ENCODE results near the gene UBR1. TPM values are rescaled to one million over a fixed set of nuclear protein-coding genes. Genes with fewer than 3 reads are reported as not detected.
A peak's percentile ranks its signal among the peaks of the same experiment; 100 is the strongest.
"Not testable (repeated sequence)": the region's sequence is repeated elsewhere in the genome, so short reads cannot be mapped to it uniquely, and the experiment has no call there.

UBR1 gene
- total RNA-seq, 1 experiment from 2014 or later: 14.2 TPM

DNA sequence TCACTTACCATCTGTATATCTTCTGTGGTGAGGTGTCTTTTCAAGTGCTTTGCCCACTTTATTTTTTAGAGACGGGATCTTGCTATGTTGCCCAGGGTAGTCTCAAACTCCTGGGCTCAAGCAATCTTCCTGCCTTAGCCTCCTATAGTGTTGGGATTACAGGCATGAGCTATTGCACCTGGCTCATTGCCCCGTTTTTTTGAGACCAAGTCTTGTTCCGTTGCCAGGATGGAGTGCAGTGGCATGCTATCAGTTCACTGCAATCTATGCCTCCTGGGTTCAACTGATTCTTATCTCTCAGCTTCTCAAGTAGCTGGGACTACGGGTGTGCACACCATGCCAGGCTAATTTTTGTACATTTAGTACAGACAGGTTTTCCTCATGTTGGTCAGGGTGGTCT is 132.7 kb downstream of the UBR1 start:
- no peak for DNase-seq (ENCODE audit: low spot score)

DNA sequence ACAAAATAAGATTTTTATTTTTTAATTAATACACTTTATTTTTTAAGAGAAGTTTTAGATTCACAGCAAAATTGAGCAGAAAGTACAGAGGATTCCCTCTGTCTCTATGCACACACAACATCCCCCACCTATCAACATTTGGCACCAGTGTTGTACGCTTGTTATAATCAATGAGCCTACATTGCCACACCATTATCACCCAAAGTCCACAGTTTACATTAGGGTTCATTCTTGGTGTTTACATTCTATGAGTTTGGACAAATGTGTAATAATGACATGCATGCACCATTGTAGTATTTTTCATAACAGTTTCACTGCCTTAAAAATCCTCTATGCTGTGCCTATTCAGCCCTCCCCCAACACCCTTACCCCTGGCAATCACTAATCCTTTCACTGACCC is 134.0 kb downstream of the UBR1 start:
- no peak for DNase-seq (ENCODE audit: low spot score)

DNA sequence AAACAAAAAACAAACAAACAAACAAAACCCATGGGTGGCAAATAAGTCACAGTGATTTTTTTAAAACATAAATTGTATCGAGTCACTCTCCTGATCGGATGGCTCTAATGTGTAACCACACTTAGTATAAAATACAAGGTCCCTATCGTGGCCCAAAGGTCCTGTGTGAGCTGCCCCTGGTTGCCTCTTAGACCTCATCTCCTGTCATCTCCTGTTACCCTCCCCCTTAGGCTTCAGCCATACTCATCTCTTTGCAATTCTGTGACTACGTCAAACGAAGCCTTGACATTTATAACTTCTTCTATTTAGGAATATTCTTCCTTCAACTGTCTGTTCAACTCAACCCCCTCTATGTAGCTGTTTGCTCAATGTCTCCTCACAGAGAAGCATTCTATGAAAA is 141.4 kb downstream of the UBR1 start:
- no peak for DNase-seq (ENCODE audit: low spot score)

- DNase-seq (ENCODE audit: low spot score): no peak
Measured at GRCh38 chr15:42955518-42955917, 150.3 kb downstream of the UBR1 start.

DNA sequence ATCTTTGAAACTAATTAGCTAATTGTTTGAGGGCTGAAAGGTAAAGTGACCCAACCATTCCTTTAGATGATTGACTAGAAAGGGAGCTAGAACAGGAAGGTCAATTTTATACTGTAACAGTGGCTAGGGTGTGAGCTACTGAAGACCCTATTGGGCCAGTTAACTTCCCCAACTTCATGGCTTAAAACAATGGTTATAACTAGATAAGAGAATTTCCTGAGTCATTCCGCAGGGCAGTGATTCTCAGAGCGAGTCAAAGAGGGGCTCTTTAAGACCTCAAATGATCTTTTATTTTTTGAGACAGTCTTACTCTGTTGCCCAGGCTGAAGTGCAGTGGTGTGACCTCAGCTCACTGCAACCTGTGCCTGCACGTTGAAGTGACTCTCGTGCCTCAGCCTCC is 151.5 kb downstream of the UBR1 start:
- DNase-seq (ENCODE audit: low spot score): no peak

DNA sequence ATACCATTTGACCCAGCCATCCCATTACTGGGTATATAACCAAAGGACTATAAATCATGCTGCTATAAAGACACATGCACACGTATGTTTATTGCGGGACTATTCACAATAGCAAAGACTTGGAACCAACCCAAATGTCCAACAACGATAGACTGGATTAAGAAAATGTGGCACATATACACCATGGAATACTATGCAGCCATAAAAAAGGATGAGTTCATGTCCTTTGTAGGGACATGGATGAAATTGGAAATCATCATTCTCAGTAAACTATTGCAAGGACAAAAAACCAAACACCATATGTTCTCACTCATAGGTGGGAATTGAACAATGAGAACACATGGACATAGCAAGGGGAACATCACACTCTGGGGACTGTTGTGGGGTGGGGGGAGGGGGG is 156.9 kb downstream of the UBR1 start:
- DNase-seq (ENCODE audit: low spot score): not testable (repeated sequence)

DNA sequence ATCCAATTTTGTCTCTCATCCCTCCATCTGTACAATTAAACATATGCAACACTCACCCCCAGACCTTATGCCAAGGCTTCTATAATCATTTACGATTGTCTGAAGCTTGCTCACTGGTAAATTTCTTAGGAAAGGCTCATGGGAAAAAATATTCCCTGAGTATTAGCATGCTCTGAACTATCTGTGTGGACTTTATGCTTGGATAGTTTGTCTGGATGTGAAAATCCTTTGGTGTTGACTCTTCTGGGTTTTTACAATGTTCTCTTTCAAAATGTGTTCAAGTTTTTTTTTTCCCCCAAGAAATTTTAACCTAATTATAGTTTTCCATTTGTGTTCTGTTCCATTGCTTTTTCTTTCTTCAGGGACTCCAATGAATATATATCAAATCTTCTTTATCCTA is 165.3 kb downstream of the UBR1 start:
- DNase-seq (ENCODE audit: low spot score): no peak

GRCh38 chr15:42939841-42940240 is 166.0 kb downstream of the UBR1 start:
- DNase-seq (ENCODE audit: low spot score): no peak

GRCh38 chr15:42937143-42937542 is 168.7 kb downstream of the UBR1 start:
- no peak for DNase-seq (ENCODE audit: low spot score)

DNA sequence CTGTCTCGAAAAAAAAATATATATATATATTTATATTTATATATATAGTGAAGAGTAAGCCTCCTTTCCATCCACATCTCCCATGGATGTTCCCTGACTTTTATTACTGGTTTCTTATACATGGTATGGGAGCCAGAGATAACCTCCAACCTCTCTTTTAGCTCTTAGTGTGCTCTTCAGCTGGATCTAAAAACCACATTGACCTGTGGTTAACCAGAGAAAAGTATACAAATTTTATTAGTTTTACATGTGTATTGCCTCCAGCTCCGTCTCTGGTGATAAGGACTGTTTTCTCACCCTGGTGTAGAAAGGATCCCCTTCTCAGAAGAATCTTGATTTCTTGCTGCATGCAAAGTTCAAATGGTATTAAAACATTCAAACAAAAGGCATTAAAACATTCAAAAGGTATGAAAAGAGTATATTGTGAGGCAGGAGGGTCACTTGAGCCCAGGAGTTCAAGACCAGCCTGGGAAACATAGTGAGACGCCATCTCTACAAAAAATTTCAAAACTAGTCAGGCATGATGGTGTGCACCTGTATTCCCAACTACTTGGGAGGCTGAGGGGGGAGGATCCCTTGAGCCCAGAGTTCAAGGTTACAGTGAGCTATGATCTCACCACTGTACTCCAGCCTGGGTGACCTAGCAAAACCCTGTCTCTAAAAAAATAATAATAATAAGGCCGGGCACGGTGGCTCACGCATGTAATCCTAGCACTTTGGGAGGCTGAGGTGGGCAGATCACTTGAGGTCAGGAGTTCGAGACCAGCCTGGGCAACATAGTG is 171.8 kb downstream of the UBR1 start:
- peak; percentile 25 for DNase-seq (ENCODE audit: low spot score)

DNA sequence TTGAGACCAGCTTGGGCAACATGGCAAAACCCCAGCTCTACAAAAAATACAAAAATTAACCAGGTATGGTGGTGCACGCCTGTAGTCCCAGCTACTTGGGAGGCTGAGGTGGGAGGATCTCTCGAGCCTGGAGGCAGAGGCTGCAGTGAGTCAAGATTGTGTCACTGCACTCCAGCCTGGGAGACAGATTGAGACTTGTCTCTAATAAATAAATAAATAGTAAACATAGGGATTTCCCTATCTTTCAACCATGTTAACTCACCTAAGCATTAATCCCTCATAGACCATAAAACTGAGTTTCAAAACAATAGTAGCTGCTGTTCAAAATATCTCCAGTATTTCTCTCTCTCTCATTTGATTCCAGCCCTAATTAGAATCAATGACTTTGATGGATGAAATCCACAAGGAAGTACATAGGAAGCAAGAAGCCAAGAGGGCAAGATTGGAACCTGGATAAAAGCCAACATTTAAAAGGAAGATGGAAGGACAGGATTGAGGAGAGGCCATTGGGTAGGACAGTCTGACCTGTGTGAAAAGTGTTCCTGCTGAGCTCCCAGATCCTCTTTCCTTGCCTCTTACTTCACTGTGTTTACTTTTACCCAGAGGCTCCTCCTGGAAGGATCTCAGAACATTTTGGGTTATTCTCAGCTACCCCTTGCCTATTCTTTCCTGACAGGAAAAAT is 172.9 kb downstream of the UBR1 start:
- DNase-seq (ENCODE audit: low spot score): no peak

GRCh38 chr15:42931702-42932486 is 173.9 kb downstream of the UBR1 start:
- no peak for DNase-seq (ENCODE audit: low spot score)

DNA sequence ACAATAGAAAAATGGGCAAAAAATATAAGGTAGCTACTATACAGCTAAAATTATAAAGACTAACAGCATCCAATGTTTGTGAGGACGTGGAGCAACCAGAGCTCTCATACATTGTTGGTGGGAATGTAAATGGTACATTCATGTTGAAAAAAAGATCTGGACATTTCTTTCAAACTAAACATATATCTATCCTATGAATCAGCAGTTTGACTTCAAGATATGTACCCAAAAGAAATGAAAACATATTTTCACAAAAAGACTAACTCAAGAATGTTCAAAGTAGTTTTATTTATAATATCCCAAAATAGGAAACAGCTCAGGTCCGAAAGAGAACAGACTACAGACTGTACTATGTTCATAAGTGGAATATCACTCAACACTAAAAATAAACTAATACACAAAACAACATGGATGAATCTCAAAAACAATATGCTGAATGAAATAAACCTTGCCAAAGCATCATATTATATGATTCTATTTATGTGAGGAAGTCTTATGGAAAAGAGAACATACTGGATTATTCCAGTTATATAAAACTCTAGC is 176.5 kb downstream of the UBR1 start:
- DNase-seq (ENCODE audit: low spot score): no peak

DNA sequence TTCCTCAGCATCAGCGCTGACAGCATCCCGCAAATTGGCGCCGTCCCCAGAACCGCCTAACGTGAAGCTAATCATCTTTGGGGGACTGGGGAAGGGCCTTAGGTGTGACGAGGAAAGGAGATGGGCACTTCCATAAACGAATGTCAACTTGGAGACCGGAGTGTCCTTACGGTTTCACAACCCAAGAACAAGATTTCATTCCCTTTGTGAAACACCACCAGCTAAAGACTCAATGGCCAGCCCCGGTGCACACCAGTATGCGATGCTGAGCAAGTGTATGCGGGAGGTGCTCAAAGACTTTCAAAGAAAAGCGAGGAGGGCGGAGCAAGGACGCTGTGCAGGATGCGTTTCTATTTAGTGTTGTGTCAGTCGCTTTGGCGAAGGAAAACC is 184.5 kb downstream of the UBR1 start:
- DNase-seq (ENCODE audit: low spot score): no peak

- peak; percentile 98 for DNase-seq (ENCODE audit: low spot score)
Measured at GRCh38 chr15:42920519-42921341, 185.1 kb downstream of the UBR1 start, which contains the start of gene TTBK2. TSS of gene TTBK2 (minus strand) at chr15:42920778. CDS start at chr15:42878617, 42,161 bp downstream.

GRCh38 chr15:42919799-42920518 is 185.9 kb downstream of the UBR1 start:
- DNase-seq (ENCODE audit: low spot score): peak; percentile 19

- no peak for DNase-seq (ENCODE audit: low spot score)
Measured at GRCh38 chr15:42919308-42919707, 186.5 kb downstream of the UBR1 start.

DNA sequence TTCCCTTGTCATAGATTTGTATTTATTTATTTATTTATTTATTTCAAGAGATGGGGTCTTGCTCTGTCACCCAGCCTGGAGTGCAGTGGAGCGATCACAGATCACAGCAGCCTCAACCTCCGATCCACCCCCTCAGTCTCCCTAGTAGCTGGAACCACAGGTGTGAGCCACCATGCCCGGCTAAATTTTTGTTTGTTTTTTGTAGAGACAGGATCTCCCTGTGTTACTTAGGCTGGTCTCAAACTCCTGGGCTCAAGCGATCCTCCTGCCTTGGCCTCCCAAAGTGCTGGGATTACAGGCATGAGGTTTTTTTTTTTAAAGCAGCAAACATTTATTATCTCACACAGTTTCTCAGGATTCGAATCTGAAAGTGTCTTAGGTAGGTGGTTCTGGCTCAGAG is 187.8 kb downstream of the UBR1 start:
- DNase-seq (ENCODE audit: low spot score): no peak

GRCh38 chr15:42915654-42916315 is 190.1 kb downstream of the UBR1 start:
- no peak for DNase-seq (ENCODE audit: low spot score)

Data from H4 (cell line).